Measurements from ENCODE around the gene TREM1.
A peak's percentile ranks its signal among the peaks of the same experiment; 100 is the strongest.

TREM1 gene

DNA sequence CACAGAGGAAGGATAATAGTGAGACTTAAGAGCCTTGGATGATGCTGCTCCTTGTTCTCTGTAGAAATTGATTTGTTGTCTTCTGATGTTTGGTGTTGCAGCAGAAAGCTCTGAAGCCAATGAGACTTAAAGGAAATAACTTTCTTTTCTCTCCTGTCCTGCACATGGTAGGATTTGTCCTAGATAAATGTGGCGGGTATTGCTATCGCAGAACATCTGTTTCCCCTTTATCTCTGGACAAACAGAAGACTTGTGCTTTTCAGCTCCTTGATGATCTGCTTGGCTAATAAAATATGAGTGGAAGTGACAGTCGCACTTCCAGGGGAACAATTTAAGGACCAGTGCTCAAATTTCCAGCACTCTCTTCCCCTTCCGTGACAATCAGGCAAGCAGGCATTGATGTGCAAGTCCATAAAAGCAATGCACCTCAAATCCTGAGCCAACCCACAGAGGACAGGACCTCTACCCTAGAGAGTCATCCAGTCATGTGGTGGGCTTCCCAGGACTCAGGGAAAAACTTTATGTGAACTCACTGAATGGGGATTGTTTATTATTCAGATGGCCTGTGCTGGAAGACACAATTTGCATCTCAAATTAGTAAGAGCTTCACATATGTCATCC, 39.1 kb upstream of the TREM1 start:
- Histone ChIP-seq H3K4me2 (ENCODE audit: low read depth, low read length, poor library complexity, severe bottlenecking) (no peak overlapping the region), H2AFZ (ENCODE audit: low read length) (no peak overlapping the region), H3K4me1 (ENCODE audit: insufficient read depth, low read length, poor library complexity, severe bottlenecking) (no peaks in the 10 kb centered on the region), H3K27me3 (ENCODE audit: insufficient read depth, low read length, poor library complexity, severe bottlenecking) (no peaks in the 10 kb centered on the region), H3K79me2 (ENCODE audit: insufficient read depth, low read length) (no peaks in the 10 kb centered on the region), H3K9me3 (ENCODE audit: insufficient read depth, low read depth, low read length) (no peaks in the 10 kb centered on the region), H3K9ac (ENCODE audit: low read depth, low read length, poor library complexity, severe bottlenecking) (no peak overlapping the region), H3K36me3 (ENCODE audit: insufficient read depth, low read length) (no peaks in the 10 kb centered on the region), H3K9me2 (replicated peaks; ENCODE audit: low read depth, low read length) (no peaks in the 10 kb centered on the region), H4K20me1 (ENCODE audit: insufficient read depth, low read length, poor library complexity, severe bottlenecking) (no peaks in the 10 kb centered on the region), H3K4me3 (ENCODE audit: low read length, poor library complexity, severe bottlenecking) (no peak overlapping the region), H3F3A (ENCODE audit: low read depth) (no peaks in the 10 kb centered on the region)
- TF ChIP-seq EZH2phosphoT487 (IDR thresholded peaks at IDR 0.05; ENCODE audit: borderline replicate concordance): no peak
- TF ChIP-seq, protein P1, sequence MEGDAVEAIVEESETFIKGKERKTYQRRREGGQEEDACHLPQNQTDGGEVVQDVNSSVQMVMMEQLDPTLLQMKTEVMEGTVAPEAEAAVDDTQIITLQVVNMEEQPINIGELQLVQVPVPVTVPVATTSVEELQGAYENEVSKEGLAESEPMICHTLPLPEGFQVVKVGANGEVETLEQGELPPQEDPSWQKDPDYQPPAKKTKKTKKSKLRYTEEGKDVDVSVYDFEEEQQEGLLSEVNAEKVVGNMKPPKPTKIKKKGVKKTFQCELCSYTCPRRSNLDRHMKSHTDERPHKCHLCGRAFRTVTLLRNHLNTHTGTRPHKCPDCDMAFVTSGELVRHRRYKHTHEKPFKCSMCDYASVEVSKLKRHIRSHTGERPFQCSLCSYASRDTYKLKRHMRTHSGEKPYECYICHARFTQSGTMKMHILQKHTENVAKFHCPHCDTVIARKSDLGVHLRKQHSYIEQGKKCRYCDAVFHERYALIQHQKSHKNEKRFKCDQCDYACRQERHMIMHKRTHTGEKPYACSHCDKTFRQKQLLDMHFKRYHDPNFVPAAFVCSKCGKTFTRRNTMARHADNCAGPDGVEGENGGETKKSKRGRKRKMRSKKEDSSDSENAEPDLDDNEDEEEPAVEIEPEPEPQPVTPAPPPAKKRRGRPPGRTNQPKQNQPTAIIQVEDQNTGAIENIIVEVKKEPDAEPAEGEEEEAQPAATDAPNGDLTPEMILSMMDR (conservative IDR thresholded peaks at IDR 0.05; ENCODE audit: low read length): no peak

GRCh38 chr6:41321183-41321582, 34.7 kb upstream of the TREM1 start:
- Histone ChIP-seq H3K27me3 (ENCODE audit: insufficient read depth, low read length, poor library complexity, severe bottlenecking) (no peaks in the 10 kb centered on the region), H3K79me2 (ENCODE audit: insufficient read depth, low read length) (no peaks in the 10 kb centered on the region), H3K9me3 (ENCODE audit: insufficient read depth, low read depth, low read length) (no peaks in the 10 kb centered on the region), H3F3A (ENCODE audit: low read depth) (no peaks in the 10 kb centered on the region), H4K20me1 (ENCODE audit: insufficient read depth, low read length, poor library complexity, severe bottlenecking) (no peaks in the 10 kb centered on the region), H3K9me2 (replicated peaks; ENCODE audit: low read depth, low read length) (no peaks in the 10 kb centered on the region), H3K4me1 (ENCODE audit: insufficient read depth, low read length, poor library complexity, severe bottlenecking) (peaks cover 5% of the 10 kb centered on the region), H3K4me2 (ENCODE audit: low read depth, low read length, poor library complexity, severe bottlenecking) (no peak overlapping the region), H3K36me3 (ENCODE audit: insufficient read depth, low read length) (no peaks in the 10 kb centered on the region), H3K9ac (ENCODE audit: low read depth, low read length, poor library complexity, severe bottlenecking) (no peak overlapping the region), H2AFZ (ENCODE audit: low read length) (no peak overlapping the region), H3K4me3 (ENCODE audit: low read length, poor library complexity, severe bottlenecking) (no peak overlapping the region)
- no peak for TF ChIP-seq EZH2phosphoT487 (IDR thresholded peaks at IDR 0.05; ENCODE audit: borderline replicate concordance)
- TF ChIP-seq, protein P1 (conservative IDR thresholded peaks at IDR 0.05; ENCODE audit: low read length): no peak

DNA sequence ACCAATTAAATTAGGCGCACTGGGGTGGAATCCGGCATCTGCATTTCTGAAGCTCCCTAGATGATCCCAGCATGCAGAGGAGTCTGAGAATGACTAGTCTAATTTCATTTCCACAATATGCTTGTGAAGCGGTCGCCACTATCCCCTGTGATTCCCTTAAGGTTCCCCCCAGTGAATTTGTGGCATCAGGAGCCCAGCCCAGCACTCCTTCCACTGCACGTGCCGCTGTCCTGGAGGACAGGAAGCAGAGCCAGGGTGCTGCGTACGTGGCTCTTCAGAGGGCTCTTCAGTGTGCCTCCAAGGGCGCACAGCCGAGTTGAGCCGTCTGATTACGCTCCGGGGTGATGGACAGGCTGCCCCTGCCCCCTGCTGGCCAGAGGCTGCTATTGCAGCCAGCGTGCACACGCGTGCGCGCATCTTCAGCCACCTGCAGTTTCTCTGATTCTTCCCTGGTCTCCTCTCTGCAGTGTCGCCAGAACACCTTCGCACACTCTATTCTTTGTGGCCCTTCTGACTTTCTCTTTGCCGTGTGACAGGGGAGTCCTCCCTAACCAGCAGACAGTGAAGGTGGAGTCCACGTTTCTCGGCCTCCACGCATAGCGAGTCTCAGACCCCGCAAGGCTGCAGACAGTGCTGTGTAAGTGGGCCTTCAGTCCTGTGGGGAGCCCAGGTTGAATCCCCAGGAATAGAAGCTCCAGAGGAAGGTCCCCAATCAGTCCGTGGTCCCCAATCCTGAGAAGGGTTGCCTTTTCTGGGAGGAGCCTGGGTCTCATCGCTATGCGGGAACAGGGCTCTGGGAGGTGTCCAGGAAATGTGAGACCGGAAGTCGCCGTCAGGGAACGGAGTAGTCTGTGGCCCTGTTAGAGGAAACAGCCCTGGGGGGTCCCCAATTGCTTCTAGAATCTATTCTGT, 32.4 kb upstream of the TREM1 start:
- Histone ChIP-seq H4K20me1 (ENCODE audit: insufficient read depth, low read length, poor library complexity, severe bottlenecking) (no peaks in the 10 kb centered on the region), H3K4me1 (ENCODE audit: insufficient read depth, low read length, poor library complexity, severe bottlenecking) (peaks cover 5% of the 10 kb centered on the region), H3K79me2 (ENCODE audit: insufficient read depth, low read length) (no peaks in the 10 kb centered on the region), H3K9me3 (ENCODE audit: insufficient read depth, low read depth, low read length) (no peaks in the 10 kb centered on the region), H3K9me2 (replicated peaks; ENCODE audit: low read depth, low read length) (no peaks in the 10 kb centered on the region), H3K4me3 (ENCODE audit: low read length, poor library complexity, severe bottlenecking) (peak overlapping the region; percentile 28), H3K27me3 (ENCODE audit: insufficient read depth, low read length, poor library complexity, severe bottlenecking) (peaks cover 12% of the 10 kb centered on the region), H2AFZ (ENCODE audit: low read length) (peak overlapping the region; percentile 59), H3K4me2 (ENCODE audit: low read depth, low read length, poor library complexity, severe bottlenecking) (peak overlapping the region; percentile 58), H3K36me3 (ENCODE audit: insufficient read depth, low read length) (no peaks in the 10 kb centered on the region), H3K9ac (ENCODE audit: low read depth, low read length, poor library complexity, severe bottlenecking) (no peak overlapping the region), H3F3A (ENCODE audit: low read depth) (no peaks in the 10 kb centered on the region)
- TF ChIP-seq, protein P1 (conservative IDR thresholded peaks at IDR 0.05; ENCODE audit: low read length): peak; percentile 99
- no peak for TF ChIP-seq EZH2phosphoT487 (IDR thresholded peaks at IDR 0.05; ENCODE audit: borderline replicate concordance)

Measured in Loucy (cell line).